GM19467 (cell line): ENCODE results near the gene SNAI3.
A peak's percentile ranks its signal among the peaks of the same experiment; 100 is the strongest.

Experiments
- ATAC-seq: cut with Tn5 transposase; IDR thresholded peaks from one replicate; pipeline ENCODE4 v1.9.1; 2021; ENCODE audit warnings: mild to moderate bottlenecking, moderate library complexity; ENCODE audit not compliant: unreplicated experiment

SNAI3 gene

DNA sequence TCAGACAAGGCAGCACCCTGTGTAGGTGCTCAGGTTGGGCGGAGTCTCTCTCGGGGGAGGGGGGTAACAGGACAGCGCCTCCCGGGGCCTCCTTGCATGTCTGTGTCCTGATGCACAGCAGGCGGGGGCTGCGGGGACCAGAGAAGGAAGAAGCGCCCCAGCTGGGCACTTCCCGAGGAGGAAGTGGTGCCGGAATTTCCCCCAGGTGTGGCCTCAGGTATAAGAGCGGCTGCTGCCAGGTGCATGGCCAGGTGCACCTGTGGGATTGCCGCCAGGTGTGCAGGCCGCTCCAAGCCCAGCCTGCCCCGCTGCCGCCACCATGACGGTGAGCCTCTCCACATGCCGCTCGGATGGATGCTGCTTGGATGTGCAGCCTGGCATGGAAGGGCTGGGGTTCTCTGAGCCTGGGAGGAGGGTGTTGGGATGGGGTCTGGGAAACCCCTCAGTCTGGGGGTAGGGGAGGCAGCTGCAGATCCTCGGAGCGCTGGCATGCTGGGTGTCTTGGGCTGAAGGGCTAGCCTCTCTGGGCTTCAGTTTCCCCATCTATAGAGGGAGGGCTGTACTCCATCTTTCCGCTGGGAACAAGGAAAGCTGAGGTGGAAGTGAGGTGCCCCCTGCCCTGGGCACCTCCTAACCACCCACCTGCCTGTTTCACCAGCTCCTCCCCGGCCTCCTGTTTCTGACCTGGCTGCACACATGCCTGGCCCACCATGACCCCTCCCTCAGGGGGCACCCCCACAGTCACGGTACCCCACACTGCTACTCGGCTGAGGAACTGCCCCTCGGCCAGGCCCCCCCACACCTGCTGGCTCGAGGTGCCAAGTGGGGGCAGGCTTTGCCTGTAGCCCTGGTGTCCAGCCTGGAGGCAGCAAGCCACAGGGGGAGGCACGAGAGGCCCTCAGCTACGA is 47.7 kb downstream of the SNAI3 start, which contains the start of gene IL17C:
TSS of gene IL17C (plus strand) at position 250 of the 908 bp plus-strand sequence. CDS start at position 320, 70 bp downstream.
- ATAC-seq: no peak

DNA sequence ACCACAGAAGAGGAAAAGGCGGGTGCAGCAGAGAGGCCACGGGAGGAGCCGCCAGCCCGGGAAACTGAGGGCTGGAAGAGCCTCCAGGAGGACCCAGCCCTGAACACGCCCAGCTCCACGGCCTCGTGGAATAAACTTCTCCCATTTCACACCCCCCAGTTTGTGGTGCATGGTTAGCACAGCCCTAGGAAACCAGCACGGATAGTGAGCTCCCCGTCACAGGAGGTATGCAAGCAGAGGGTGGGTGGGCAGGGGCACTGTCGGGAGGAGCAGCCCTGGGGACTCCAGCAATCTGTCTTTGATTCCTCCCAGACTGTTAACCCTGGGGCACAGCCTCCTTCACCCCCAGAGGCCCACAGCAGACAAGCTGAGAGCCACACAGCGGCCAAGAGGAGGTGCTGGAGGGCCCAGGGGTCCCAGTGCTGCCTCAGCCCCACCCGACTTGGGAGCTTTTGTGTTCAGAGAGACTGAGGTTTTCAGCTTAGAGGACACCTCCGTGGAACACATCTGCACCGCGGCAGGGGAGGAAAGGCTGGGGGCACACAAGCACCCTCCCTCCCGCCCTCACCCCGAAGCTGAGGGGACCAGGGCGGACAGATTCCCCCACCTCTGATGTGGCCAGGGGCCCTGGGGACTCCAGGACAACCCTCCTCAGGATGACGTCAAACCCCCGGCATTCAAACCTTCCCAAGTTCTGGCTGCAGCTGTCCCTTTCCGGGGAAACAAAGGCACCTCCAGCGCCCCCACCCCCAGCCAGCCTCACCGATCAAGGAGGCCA is 49.6 kb downstream of the SNAI3 start:
- ATAC-seq: no peak

DNA sequence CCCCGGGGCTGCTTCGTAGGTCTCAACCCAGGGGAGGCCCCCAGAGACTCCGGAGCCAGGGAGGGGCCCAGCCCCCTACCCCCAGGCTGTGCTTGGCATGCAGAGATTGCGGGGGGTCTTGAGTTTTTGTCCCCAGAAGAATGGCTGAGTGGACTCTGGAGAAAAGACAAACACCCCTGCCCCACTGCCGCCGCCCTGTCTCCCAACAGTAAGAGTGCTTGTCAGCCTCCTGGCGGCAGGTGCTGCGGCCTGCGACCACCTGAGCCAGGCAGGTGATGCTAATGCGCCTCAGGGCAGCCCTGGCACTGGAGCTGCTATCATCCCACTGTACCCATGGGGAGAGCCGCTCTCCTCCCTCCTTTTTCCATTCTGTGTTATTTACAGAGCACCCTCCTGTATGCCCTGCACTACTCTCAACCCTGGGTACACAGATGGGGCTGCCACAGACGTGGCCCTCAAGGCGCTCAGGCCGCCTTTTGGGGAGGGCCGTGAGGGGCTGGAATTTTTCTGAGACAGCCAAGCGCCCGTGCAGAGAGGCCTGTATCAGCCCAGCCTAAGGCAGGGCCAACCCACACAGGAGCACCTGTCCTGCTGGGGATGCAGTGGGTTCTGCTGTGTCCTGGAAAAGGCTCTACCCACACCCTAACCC is 50.5 kb downstream of the SNAI3 start:
- no peak for ATAC-seq

DNA sequence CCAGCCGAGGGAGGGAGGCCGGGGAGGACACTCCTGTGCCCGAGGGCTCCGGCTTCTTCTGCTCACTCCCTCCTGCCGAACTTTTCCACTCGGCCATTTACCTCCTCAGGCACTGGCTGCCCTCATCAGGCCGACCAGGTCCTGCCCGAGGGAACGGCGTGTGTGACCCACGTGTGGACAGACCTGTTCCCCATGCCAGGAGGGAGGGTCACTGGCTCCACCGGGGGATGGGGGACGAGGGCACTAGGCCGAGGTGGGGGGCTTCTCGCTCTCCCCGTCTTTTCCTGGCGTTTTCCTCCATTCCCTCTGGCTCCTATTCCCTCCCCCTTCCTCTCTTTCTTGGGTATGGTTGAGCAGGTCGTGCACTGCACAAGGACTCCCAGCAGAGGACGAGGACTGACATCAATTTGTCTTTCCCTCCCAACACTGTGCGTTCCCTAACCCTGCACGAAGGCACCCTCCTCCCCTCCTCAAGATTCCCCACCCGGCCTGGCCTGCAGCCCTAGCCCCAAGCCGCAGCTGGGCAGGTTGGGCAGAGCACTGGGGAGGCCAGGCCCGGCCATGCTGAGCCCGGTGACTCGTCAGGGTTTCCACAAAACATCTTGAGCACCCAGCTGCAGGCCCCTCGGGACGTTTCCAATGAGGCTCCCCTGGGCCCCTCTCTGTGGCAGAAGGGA is 51.2 kb downstream of the SNAI3 start:
- ATAC-seq: no peak

DNA sequence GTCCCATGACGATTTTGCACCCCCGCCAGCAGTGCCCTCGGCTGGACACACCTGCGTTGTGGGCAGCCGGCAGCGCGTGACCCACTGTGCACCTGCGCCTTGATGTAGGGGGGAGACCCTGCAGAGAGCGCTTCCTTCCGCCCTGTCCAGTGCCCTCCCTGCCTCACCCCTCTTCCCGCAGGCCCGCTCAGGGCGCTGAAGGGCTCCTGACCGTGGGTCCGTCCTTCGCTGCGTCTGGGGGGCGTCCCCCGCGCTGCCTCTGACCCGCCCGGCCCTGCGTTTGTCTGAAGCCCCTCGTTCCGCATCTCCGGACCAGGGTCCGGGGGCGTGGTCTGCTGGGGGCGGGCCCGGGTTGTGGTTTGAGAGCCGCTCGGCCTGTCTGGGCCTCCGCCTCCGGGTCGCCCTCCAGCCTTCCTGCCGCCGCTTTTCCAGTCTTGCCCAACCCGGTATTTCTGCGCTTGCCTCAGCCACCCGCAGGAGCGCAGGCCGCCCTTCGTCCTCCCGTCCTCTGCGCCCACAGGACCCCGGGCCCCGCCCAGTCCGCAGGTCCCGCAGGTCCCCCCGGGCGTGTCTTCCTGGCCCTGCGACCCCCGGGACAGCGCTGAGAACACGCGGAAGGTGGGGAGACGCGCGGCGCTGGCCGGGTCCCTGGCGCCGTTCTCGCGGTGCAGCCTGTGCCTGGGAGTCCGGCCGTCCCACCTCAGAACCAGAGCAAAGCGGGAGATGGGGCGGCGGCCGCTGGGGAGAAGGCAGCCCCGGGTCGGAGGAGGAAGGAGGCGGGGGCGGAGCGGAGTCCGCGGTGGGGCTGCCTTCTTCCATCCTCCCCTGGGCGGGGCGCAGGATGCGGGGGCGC is 51.9 kb downstream of the SNAI3 start:
- peak; percentile 39 for ATAC-seq

DNA sequence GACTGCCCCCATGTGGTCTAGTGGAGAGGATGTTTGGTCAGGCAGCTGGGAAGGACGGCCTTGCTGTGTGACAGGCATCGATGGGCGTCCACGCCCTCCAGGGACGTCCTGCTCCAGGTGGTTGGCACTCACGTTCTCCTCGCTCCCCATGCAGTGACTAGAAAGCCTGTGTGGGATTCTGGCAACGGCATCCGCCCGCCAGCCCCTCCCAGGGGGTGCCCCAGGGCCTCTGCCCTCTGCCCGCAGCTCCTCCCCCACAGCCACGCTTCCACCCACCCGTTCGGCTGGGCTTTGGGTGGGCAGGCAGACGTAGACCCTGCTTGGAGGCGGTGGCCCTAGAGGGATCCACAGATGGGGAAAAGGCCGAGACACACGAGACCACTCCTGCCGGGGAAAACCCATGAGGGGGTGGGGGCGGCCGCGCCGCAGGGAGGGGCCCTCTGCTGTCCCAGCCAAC is 52.6 kb downstream of the SNAI3 start:
- peak; percentile 42 for ATAC-seq

DNA sequence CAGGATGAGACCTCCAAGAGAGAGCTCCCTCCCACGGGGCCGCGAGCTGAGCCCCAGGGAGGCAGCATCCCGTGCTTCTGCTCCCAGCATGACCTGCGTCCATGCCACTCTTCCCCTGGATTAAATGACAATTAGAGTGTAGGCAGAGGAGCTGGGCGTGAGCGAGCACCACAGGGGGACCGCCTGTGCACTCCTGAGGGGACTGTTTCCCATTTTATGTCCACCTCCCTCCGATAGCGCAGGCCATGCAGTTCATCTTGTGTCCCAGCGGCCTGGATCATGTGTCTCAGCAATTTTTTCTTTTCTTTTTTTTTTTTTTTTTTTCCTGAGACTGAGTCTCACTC is 53.7 kb downstream of the SNAI3 start:
- no peak for ATAC-seq

DNA sequence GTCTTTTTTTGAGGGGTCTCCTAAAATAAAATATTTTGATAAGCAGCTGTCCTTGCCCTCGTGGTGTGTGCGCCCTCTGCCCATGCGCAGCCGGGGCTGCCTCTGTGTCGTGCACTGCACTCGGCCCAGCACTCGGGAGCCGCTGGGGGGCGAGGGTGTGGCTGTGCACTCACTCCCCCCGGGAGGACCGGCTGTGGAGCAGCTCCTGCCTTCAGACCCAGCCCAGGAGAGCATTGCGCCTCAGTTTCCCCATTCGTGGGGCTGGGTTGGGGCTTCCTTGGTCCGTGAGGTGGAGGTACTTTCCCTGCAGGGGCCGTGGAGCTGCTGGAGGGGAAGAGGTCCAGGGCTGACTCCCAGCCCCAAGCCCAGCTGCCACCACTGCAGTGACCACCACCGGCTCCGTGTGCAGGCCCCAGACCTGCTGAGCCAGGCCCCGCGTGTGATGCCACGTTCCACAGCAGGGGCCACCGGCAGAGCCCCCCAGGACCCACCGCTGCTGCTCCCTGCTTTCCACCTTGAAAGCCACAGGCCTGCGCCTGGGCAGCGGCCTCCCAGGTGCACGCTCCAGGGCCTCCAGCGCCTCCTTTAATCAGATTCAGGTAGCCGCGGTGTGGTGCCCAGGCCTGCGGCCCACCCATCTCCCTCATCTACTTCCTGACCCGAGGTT is 54.3 kb downstream of the SNAI3 start:
- ATAC-seq: no peak

DNA sequence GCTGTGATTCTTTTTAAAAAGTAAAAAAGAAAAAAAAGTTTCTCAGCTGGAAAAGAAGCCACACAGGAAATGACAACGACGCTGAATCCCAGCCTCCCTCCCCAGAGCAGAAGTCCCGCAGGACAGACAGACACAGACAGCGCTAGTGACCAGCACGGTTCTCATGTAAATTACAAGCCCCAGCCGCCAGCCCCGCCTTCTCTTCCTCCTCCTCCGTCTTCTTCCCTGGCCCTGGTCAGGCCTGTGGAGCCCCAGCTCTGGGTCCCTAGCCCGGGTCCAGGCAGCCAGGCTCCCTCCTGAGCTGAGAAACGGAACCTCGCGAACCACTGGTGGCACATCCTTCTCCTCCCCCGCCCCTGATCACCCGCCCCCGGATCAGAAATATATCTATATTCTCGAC is 54.9 kb downstream of the SNAI3 start:
- no peak for ATAC-seq

DNA sequence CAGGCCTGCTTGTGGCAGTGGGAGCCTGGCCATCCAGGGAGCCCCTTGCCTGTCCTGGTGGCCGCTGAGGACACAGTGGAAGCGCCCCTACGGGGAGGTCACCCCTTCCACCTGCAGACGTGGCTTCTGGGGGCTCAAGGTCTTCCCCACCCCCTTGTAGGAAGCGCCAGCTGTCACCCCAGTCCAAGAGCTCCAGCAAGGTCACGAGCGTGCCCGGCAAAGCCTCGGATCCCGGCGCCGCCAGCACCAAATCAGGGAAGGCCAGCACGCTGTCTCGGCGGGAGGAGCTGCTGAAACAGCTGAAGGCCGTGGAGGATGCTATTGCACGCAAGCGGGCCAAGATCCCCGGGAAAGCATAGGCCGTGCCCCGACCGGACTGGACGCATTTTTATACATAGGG is 55.4 kb downstream of the SNAI3 start:
- no peak for ATAC-seq

DNA sequence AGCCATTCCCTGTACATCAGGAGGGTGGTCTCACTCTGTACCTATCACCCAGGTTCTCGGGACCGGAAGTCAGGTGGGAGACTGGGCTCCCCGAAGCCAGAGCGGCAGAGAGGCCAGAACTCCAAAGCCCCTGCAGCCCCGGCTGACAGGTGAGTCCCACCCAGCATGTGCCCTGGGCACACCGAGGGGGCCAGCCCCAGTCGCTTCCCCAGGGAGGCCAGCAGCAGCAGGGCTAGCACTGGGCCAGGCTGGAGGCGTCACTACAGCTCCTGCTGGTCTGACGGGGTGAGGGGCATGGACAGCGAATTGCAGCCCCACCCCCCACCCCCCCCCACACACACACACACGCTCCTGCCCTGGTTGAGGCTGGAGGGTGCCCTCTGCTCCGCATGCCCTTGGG is 55.9 kb downstream of the SNAI3 start:
- no peak for ATAC-seq

DNA sequence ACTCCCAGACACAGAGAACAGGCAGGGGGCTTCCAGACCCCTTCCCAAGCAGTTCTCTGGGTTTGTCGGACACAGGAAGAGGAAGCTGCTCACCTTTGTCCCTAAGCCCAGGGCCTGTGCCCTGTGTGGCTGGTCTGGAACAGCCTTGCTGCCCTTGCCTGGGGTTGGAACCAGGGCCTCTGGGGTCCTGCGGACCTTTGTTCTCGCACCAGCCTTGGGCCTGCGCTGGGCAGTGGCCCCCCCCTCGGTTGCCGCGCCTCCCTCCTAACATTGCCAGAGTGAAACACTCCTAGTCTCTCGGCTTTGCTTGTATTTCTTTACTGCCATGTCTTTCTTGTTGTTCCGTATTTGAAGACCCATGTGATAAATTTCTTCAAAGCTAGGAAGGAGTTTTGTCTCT is 56.5 kb downstream of the SNAI3 start:
- ATAC-seq: no peak

DNA sequence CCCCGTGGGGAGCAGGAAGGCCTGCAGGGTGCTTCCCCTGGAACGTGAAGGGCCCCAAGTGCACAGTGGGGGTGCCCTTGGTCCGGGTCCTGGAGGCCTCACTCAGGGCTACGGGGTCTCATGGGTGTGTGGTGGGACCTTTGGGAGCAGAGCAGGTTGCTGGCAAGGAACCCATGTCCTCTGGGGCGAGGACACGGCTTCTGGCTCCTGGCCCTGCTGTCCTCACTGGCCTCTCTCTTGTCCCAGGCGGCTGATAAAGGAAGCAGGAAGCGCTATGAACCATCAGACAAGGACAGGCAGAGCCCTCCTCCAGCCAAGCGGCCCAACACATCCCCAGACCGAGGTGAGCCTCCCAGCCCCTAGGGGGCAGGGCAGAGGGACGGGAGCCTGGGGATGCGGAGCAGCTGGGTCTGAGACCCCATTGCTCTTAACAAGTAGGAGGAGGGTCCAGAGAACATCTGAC is 57.8 kb downstream of the SNAI3 start:
- ATAC-seq: no peak
